ENCODE measurements around the gene EMC8.
A peak's percentile ranks its signal among the peaks of the same experiment; 100 is the strongest.

Gene EMC8

DNA sequence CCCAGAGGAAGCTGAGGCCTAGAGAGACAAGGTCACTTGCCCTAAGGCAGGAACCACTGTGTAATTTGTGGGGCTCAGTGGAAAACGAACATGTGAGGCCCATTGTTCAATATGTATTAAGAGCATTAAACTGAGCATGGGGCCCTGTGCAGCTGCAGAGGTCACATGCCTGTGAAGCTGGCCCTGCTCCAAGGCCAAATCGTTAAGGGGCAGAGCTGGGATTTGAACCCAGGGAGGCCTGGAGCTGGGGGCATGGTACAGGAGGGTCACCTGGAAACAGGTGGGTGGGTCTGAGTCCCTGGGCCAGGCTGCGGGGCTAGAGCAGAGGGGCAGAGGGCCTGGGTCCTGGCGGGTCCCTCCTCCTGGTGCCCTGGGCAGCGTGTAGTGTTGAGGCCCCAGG, 68.2 kb downstream of the EMC8 start:
- DNase-seq (ENCODE audit: low spot score) = no peak
- in situ Hi-C loops (cut with MboI; ENCODE audit: low pct_unique_long_range_greater_than_20kb, low sequenced_read_pairs, unreplicated experiment) = no loop called here
- TF ChIP-seq, protein P1, sequence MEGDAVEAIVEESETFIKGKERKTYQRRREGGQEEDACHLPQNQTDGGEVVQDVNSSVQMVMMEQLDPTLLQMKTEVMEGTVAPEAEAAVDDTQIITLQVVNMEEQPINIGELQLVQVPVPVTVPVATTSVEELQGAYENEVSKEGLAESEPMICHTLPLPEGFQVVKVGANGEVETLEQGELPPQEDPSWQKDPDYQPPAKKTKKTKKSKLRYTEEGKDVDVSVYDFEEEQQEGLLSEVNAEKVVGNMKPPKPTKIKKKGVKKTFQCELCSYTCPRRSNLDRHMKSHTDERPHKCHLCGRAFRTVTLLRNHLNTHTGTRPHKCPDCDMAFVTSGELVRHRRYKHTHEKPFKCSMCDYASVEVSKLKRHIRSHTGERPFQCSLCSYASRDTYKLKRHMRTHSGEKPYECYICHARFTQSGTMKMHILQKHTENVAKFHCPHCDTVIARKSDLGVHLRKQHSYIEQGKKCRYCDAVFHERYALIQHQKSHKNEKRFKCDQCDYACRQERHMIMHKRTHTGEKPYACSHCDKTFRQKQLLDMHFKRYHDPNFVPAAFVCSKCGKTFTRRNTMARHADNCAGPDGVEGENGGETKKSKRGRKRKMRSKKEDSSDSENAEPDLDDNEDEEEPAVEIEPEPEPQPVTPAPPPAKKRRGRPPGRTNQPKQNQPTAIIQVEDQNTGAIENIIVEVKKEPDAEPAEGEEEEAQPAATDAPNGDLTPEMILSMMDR (IDR thresholded peaks at IDR 0.05; ENCODE audit: extremely low read depth, insufficient read depth, missing control alignments) = no peak

DNA sequence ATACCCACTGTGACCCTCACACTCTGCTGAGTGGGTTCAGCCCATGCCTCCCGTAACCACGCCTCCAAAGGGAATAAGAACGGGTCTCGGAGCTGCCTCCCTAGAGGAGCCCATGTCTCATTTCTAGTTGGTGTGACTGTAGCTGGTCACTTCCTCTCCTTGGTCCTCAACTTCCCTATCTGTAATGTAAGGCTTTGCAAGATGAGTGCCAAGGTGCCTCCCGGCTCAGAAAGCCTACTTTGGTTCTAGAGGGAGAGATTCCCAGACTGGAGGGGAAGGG, 69.2 kb downstream of the EMC8 start:
- in situ Hi-C loops (cut with MboI; ENCODE audit: low pct_unique_long_range_greater_than_20kb, low sequenced_read_pairs, unreplicated experiment) = no loop called here
- TF ChIP-seq, protein P1 (IDR thresholded peaks at IDR 0.05; ENCODE audit: extremely low read depth, insufficient read depth, missing control alignments) = no peak
- DNase-seq (ENCODE audit: low spot score) = no peak

- TF ChIP-seq, protein P1 (IDR thresholded peaks at IDR 0.05; ENCODE audit: extremely low read depth, insufficient read depth, missing control alignments) = no peak
- in situ Hi-C loops (cut with MboI; ENCODE audit: low pct_unique_long_range_greater_than_20kb, low sequenced_read_pairs, unreplicated experiment) = no loop called here
- no peak for DNase-seq (ENCODE audit: low spot score)
Measured at GRCh38 chr16:85729452-85730185, 69.7 kb downstream of the EMC8 start.

DNA sequence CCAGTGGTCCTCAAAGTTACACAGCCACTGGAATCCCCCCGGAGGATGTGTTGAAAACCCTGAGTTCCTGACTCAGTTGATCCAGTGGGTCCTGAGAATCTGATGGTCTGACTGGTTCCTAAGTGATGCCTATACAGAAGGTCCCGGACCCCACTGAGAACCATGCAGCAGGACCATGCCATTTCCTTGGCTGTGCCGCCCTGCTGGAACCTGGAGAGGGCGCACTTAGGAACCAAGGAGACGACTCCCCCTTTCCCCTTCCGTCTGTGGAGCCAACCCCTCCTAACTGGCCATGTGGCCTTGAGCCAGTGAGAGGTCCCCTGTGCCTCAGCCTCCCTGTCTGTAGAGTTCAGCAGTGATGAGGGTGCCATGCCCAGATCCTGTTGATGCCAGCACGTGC, 70.5 kb downstream of the EMC8 start:
- in situ Hi-C loops (cut with MboI; ENCODE audit: low pct_unique_long_range_greater_than_20kb, low sequenced_read_pairs, unreplicated experiment) = no loop called here
- DNase-seq (ENCODE audit: low spot score) = no peak
- TF ChIP-seq, protein P1 (IDR thresholded peaks at IDR 0.05; ENCODE audit: extremely low read depth, insufficient read depth, missing control alignments) = peak; percentile 42

All from GM13977 (cell line).